Neural progenitor cell (in vitro differentiated cells): ENCODE results near the gene KLHL29.

Experiments used
- EZH2phosphoT487 ChIP-seq: fragments of 200-600 bp; sonication (generic); IDR thresholded peaks from 2 replicates; pipeline ENCODE4 v1.6.1; 2017; ENCODE audit warnings: antibody characterized with exemption
- TF ChIP-seq, protein P1 (sequence below): fragments of 200-600 bp; sonication (generic); IDR thresholded peaks from 2 replicates; pipeline ENCODE4 v1.5.1; 2017; ENCODE audit warnings: antibody characterized with exemption, mild to moderate bottlenecking

DNA sequence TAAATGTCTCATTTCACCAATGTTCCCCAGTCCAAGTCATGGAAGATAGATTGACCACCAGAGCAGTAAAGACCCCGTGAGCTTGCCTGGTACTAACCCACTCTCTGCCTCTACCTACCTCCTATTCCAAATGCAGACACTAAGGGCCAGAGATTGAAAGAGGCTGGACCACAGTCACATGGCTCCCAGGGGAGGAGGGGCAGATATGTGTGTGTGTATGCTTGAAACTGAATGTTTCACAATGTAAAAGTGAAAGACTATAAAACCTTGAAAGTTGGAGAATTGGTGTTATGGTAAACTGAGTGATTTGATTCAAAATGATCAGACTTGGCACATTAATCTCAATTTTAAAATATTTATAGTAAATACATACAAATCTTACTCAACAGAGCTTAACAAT lies 21.7 kb upstream of the KLHL29 start:
- TF ChIP-seq, protein P1, sequence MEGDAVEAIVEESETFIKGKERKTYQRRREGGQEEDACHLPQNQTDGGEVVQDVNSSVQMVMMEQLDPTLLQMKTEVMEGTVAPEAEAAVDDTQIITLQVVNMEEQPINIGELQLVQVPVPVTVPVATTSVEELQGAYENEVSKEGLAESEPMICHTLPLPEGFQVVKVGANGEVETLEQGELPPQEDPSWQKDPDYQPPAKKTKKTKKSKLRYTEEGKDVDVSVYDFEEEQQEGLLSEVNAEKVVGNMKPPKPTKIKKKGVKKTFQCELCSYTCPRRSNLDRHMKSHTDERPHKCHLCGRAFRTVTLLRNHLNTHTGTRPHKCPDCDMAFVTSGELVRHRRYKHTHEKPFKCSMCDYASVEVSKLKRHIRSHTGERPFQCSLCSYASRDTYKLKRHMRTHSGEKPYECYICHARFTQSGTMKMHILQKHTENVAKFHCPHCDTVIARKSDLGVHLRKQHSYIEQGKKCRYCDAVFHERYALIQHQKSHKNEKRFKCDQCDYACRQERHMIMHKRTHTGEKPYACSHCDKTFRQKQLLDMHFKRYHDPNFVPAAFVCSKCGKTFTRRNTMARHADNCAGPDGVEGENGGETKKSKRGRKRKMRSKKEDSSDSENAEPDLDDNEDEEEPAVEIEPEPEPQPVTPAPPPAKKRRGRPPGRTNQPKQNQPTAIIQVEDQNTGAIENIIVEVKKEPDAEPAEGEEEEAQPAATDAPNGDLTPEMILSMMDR, result no peak
- no peak for TF ChIP-seq EZH2phosphoT487
